Testis (tissue), 2 donors: ENCODE data around the gene MTOR.

Experiments used
- POLR2A ChIP-seq: fragments of 450-650 bp; IDR thresholded peaks from one replicate; pipeline ENCODE4 v1.6.1; 2017; ENCODE audit warnings: antibody characterized with exemption, mild to moderate bottlenecking, moderate library complexity
- TF ChIP-seq, protein P1 (sequence below), 3 experiments: fragments of 450-650 bp in 2 of 3; fragments of 200-600 bp in 1 of 3; sonication (generic) in 1 of 3; IDR thresholded peaks; one replicate each; pipeline ENCODE4 v1.5.1; 2016 to 2019; ENCODE audit warnings: antibody characterized with exemption in 3 of 3, mild to moderate bottlenecking in 2 of 3, moderate library complexity in 1 of 3

DNA sequence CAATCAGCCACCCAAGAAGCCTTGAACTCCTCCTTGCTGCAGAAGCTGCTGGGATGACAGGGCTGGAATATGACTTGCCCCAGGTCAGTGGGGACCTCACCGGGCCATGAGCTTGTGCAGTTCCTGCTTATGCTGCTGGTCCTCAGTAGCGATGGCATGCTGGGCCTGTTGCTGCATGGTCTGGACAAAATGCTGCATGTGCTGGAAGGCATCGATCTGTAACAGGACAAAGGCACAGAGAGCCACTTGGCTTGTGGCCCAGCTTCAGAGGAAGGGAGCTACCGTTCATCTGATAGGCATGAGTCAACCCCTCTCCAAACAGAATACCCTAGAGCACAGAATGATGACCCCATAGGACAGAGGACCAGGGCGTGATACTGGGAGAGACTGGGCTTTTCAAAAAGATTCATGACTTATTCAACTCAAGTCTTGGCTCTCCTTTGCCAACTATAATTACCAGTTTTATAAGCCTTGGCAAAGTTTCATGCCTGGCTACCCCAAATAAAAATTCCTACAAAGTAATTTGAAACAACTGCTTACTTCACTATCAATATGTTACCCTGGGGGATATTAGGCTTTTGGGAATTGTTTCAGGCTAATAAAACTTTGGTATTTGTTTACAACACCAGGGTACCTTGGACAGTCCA is 128.0 kb downstream of the MTOR start:
- TF ChIP-seq POLR2A = no peak
- TF ChIP-seq, protein P1, sequence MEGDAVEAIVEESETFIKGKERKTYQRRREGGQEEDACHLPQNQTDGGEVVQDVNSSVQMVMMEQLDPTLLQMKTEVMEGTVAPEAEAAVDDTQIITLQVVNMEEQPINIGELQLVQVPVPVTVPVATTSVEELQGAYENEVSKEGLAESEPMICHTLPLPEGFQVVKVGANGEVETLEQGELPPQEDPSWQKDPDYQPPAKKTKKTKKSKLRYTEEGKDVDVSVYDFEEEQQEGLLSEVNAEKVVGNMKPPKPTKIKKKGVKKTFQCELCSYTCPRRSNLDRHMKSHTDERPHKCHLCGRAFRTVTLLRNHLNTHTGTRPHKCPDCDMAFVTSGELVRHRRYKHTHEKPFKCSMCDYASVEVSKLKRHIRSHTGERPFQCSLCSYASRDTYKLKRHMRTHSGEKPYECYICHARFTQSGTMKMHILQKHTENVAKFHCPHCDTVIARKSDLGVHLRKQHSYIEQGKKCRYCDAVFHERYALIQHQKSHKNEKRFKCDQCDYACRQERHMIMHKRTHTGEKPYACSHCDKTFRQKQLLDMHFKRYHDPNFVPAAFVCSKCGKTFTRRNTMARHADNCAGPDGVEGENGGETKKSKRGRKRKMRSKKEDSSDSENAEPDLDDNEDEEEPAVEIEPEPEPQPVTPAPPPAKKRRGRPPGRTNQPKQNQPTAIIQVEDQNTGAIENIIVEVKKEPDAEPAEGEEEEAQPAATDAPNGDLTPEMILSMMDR (IDR thresholded peaks at IDR 0.05) = no peak
